HL-60/S4 (cell line): ENCODE data around the gene ERBB3.
"Not testable (repeated sequence)": the region's sequence is repeated elsewhere in the genome, so short reads cannot be mapped to it uniquely, and the experiment has no call there.

Experiments
- in situ Hi-C: fragments of 300-500 bp; cut with MboI; formaldehyde crosslinking; loops from 2 replicates; pipeline ENCODE4 v1.14.3; 2022; ENCODE audit warnings: low sequenced_read_pairs

Gene ERBB3

GRCh38 chr12:56079723-56080555 lies at the start of gene ERBB3:
Gene ERBB3, plus strand, starts transcription at chr12:56080165. Its CDS starts 136 bp downstream, at chr12:56080301.
- in situ Hi-C loops: no loop called here

DNA sequence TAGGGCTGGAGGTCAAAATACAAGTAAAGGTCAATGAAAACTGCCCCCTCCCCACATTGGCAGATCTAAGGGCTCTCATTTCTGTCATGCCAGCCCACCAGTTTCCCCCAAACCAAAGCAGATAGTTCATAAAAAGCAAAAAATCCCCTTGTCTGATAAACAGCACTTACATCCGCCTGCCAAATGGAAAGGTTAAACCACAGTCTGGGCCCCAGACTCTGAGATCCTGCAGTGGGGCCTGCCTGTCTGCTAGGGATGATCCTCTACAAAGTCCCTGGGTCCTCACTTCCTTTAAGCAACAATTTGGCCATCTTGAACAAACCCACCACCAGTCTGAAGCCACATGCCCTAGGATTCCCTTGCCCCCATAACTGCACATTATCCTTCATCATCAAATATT lies 48.0 kb upstream of the ERBB3 start:
- in situ Hi-C loops: no loop called here

GRCh38 chr12:56034586-56035332 lies 45.2 kb upstream of the ERBB3 start:
- in situ Hi-C loops: no loop called here

DNA sequence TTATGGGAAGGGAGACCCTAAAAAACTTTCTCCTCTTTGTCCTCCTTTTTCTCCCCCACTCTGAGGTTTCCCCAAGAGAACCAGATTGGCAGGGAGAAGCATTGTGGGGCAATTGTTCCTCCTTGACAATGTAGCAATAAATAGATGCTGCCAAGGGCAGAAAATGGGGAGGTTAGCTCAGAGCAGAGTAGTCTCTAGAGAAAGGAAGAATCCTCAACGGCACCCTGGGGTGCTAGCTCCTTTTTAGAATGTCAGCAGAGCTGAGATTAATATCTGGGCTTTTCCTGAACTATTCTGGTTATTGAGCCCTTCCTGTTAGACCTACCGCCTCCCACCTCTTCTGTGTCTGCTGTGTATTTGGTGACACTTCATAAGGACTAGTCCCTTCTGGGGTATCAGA lies 42.8 kb upstream of the ERBB3 start:
- in situ Hi-C loops: no loop called here

DNA sequence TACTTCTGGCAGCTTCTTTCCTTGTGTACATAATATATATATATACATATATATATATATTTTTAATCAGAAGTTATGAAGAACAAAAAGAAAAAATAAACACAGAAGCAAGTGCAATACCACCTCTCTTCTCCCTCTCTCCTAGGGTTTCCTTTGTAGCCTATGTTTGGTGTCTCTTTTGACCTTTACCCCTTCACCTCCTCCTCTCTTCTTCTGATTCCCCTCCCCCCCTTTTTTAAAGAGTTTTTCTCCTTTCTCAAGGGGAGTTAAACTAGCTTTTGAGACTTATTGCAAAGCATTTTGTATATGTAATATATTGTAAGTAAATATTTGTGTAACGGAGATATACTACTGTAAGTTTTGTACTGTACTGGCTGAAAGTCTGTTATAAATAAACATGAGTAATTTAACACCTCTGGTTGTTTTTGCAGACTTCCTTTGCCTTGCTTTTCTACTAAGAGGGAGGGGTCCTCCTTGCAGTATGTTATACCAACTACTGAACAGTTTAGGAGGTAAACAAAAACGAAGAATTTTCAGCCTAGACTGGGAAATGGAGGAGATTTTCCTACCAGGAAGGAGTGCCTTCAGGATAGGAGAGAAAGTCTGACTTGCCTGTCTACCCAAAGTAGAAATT lies 41.8 kb upstream of the ERBB3 start:
- in situ Hi-C loops: no loop called here

- in situ Hi-C loops: loop anchor here (10.0 kb wide), 1 partner anchor 305 kb away; no protein-coding TSS in a partner anchor
These were observed 39.8 kb upstream of the ERBB3 start for GRCh38 chr12:56040151-56040550.

- in situ Hi-C loops: loop anchor here (10.0 kb wide), 1 partner anchor 306 kb away; no protein-coding TSS in a partner anchor
These were observed 38.9 kb upstream of the ERBB3 start for GRCh38 chr12:56040963-56041551.

GRCh38 chr12:56041552-56042429 lies 38.2 kb upstream of the ERBB3 start, which contains the start of gene RPS26:
Gene RPS26, plus strand, starts transcription at chr12:56041918. Its CDS starts 249 bp downstream, at chr12:56042167.
- in situ Hi-C loops: loop anchor here (10.0 kb wide), 1 partner anchor 307 kb away; no protein-coding TSS in a partner anchor

GRCh38 chr12:56042430-56042813 lies 37.5 kb upstream of the ERBB3 start:
- in situ Hi-C loops: loop anchor here (10.0 kb wide), 1 partner anchor 308 kb away; no protein-coding TSS in a partner anchor

GRCh38 chr12:56042843-56043242 lies 37.1 kb upstream of the ERBB3 start:
- in situ Hi-C loops: loop anchor here (10.0 kb wide), 1 partner anchor 308 kb away; no protein-coding TSS in a partner anchor

DNA sequence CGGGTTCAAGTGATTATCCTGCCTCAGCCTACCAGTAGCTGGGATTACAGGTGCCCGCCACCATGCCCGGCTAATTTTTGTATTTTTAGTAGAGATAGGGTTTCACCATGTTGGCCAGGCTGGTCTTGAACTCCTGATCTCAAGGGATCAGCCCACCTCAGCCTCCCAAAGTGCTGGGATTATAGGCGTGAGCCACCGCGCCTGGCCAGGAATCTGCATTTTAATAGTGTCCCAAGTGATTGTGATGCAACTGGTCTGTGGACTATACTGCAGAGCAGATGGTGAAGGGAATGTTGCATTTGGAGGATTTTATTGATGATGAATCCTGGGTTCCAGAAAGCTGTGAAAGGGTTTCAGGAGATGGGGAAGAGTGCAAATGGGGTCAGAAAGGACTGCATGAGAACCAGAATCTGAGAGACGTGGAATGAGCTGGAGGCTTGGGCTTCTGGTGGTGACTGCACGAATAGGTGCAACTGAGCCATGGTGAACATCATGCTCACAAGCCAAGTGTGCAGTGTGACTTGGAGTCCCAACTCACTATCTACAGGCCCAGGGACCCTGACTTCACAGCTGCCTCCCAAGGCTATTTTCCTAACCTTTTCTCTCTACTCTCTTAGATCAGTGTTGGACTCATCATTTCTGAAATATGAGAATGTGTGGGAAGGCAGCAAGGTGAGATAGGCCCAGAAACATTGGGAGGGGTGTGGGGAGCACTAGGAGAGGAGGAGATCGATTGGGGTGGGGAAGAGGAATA lies 33.8 kb upstream of the ERBB3 start:
- in situ Hi-C loops: loop anchor here (10.0 kb wide), 1 partner anchor 311 kb away; no protein-coding TSS in a partner anchor

DNA sequence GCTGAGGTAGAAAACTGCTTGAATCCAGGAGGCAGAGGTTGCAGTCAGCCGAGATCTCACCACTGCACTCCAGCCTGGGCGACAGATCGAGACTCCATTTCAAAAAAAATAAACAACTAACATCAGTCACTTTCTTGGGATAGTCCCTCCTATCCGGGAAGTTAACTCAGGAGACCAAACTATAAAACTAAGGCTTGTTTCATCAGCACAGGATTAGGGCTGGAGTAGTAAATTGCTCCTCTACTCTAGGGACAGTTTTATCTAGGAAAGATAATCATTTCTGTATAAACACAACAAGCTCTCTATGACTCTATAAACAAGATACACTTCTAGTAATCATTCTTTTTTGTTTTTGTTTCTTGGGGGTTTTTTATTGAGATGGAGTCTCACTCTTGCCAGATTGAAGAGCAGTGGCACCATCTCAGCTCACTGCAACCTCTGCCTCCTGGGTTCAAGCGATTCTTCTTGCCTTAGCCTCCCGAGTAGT lies 26.5 kb upstream of the ERBB3 start:
- in situ Hi-C loops: no loop called here

DNA sequence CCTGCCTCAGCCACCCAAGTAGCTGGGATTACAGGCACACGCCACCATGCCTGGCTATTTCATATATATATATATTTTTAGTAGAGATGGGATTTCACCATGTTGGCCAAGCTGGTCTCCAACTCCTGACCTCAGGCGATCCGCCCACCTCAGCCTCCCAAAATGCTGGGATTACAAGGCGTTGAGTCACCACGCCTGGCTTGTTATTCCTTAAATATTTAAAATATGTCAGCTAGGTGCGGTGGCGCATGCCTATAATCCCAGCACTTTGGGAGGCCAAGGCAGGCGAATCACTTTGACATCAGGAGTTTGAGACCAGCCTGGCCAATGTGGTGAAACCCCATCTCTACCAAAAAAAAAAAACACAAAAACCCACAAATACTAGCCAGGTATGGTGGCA lies 20.0 kb upstream of the ERBB3 start:
- in situ Hi-C loops: not testable (repeated sequence)

GRCh38 chr12:56061982-56062381 lies 18.0 kb upstream of the ERBB3 start:
- in situ Hi-C loops: no loop called here

GRCh38 chr12:56062996-56063395 lies 17.0 kb upstream of the ERBB3 start:
- in situ Hi-C loops: no loop called here

GRCh38 chr12:56071648-56072047 lies 8.3 kb upstream of the ERBB3 start:
- in situ Hi-C loops: no loop called here

DNA sequence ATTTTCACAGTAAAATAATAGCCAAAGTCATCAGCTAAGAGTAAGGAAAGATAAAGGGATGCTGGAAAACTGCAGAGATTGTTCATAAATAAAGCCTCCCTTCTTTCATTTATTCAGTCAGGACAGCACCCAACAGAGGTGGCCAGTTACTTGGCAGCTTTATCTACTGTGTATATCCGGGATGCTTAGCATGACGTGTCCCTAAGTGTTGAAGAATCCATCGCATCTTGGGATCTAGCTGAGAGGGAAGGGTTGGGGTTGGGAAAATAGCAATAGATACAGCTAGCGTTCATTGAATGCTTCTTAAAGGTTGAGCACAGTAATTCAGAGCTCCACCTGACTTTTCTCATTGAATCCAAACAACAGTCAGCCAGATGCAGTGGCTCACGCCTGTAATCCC lies 5.6 kb upstream of the ERBB3 start:
- in situ Hi-C loops: no loop called here

GRCh38 chr12:56077966-56078365 lies 2.0 kb upstream of the ERBB3 start:
- in situ Hi-C loops: not testable (repeated sequence)

DNA sequence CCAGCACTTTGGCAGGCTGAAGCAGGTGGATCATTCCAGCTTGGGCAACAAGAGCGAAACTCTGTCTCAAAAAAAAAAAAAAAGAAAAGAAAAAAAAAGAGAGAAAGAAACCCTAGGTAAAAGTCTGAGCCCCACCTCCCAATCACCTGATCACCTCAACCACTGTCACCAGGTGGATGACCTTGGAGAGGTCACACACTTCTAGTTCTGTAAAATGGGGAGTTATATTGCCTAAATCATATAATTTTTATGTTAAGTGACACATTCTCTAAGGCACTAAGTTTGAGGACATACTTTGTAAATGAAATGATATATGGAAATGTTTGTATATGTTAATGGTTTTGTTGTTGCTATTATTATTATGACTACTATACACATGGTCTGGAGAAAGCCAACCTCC lies 1.5 kb upstream of the ERBB3 start:
- in situ Hi-C loops: no loop called here
